Endothelial cell of umbilical vein (primary cell): Measurements from ENCODE around the gene C12orf57. TPM values are rescaled to one million over a fixed set of nuclear protein-coding genes. Genes with fewer than 3 reads are reported as not detected.
A peak's percentile ranks its signal among the peaks of the same experiment; 100 is the strongest.

Experiments
- BruUV-seq: library from RNA; stranded (reverse); fragments of 400-500 nt; replicated peaks from 2 replicates; lab custom pipeline; 2021; lab: Mats Ljungman, UMichigan
- CTCF ChIA-PET: fragments of 300-600, 350-600 bp; sonication (Branson Sonifier 250); formaldehyde crosslinking; loops from one replicate; lab custom pipeline; 2021; ENCODE audit warnings: antibody characterized with exemption, inconsistent platforms; lab: Charles Lee
- POLR2A ChIA-PET: fragments of 300-600, 350-600 bp; sonication (Branson Sonifier 250); formaldehyde crosslinking; loops from one replicate; lab custom pipeline; 2021; ENCODE audit warnings: antibody characterized with exemption, inconsistent platforms; lab: Charles Lee
- DNase-seq: peaks from one replicate; pipeline ENCODE4 v3.0.0-alpha.2; 2011; ENCODE audit warnings: low read depth, low spot score
- FAIRE-seq: peaks from 2 replicates; lab custom pipeline; 2011; peaks lifted over from hg19 to GRCh38; lab: Jason Lieb, UNC
- H2AFZ ChIP-seq: 2 replicates; pipeline ENCODE4 v1.6.0; 2012; ENCODE audit warnings: low read depth, low read length, control low read depth, inconsistent platforms
- H3K27ac ChIP-seq: 2 replicates; pipeline ENCODE4 v1.5.1; 2011; ENCODE audit warnings: low read depth, mild to moderate bottlenecking, control low read depth, low read length, moderate library complexity; ENCODE audit not compliant: insufficient read depth
- H3K27me3 ChIP-seq, 2 experiments: 2 replicates each; pipeline versions ENCODE4 v1.6.0 to v1.6.1; 2011; ENCODE audit warnings: low read length in 2 of 2, mixed read lengths in 1 of 2; ENCODE audit not compliant: control insufficient read depth in 2 of 2, insufficient read depth in 2 of 2
- H3K36me3 ChIP-seq, 2 experiments: 2 replicates in 1 of 2; 3 replicates in 1 of 2; pipeline ENCODE4 v1.5.1; 2011; ENCODE audit warnings: low read length in 2 of 2, mild to moderate bottlenecking in 1 of 2, moderate library complexity in 1 of 2; ENCODE audit not compliant: control insufficient read depth in 2 of 2, insufficient read depth in 2 of 2; ENCODE audit errors: extremely low read depth in 1 of 2
- H3K4me1 ChIP-seq: 3 replicates; pipeline ENCODE4 v1.5.1; 2011; ENCODE audit warnings: mild to moderate bottlenecking, low read length; ENCODE audit not compliant: control insufficient read depth, insufficient read depth; ENCODE audit errors: extremely low read depth
- H3K4me2 ChIP-seq: 2 replicates; pipeline ENCODE4 v1.6.1; 2011; ENCODE audit warnings: low read length, control low read depth, mixed read lengths; ENCODE audit not compliant: insufficient read depth
- H3K4me3 ChIP-seq, 3 experiments: fragments of 200-600 bp in 1 of 3; sonication (generic), shearing (Covaris generic) in 1 of 3; replicated peaks in 1 of 3; 2 replicates each; pipeline ENCODE4 v1.5.1; 2011 to 2016; ENCODE audit warnings: control low read depth in 3 of 3, low read length in 3 of 3, mild to moderate bottlenecking in 2 of 3, inconsistent platforms in 1 of 3, low read depth in 1 of 3, moderate library complexity in 1 of 3; ENCODE audit not compliant: insufficient read depth in 1 of 3
- H3K79me2 ChIP-seq: 2 replicates; pipeline ENCODE4 v1.6.0; 2012; ENCODE audit warnings: low read length, inconsistent platforms; ENCODE audit not compliant: control insufficient read depth, insufficient read depth
- H3K9ac ChIP-seq: replicated peaks from 2 replicates; pipeline ENCODE3; 2011; ENCODE audit warnings: low read length, control low read depth; ENCODE audit not compliant: insufficient read depth; ENCODE audit errors: extremely low read depth
- H3K9me1 ChIP-seq: replicated peaks from 3 replicates; pipeline ENCODE4 v1.6.0; 2011; ENCODE audit warnings: mild to moderate bottlenecking, low read length; ENCODE audit not compliant: control insufficient read depth, insufficient read depth; ENCODE audit errors: extremely low read depth
- H3K9me3 ChIP-seq: replicated peaks from 2 replicates; pipeline ENCODE4 v1.5.1; 2012; ENCODE audit warnings: low read length, inconsistent platforms; ENCODE audit not compliant: control insufficient read depth, insufficient read depth
- H4K20me1 ChIP-seq: replicated peaks from 2 replicates; pipeline ENCODE3; 2011; ENCODE audit warnings: mild to moderate bottlenecking, low read length; ENCODE audit not compliant: control insufficient read depth, insufficient read depth; ENCODE audit errors: extremely low read depth
- CTCF ChIP-seq, 2 donors: IDR thresholded peaks; 1 replicate in 1 of 2; 2 replicates in 1 of 2; pipeline ENCODE4 v1.5.1; 2011; ENCODE audit warnings: low read length in 2 of 2, mild to moderate bottlenecking in 2 of 2, moderate library complexity in 2 of 2, control low read depth in 1 of 2, inconsistent platforms in 1 of 2, low read depth in 1 of 2; ENCODE audit not compliant: insufficient read depth in 1 of 2; ENCODE audit errors: extremely low read depth in 1 of 2
- EZH2 ChIP-seq: IDR thresholded peaks from 2 replicates; pipeline ENCODE4 v1.6.1; 2012; ENCODE audit warnings: borderline replicate concordance, low read depth, mild to moderate bottlenecking, moderate library complexity, low read length, inconsistent platforms; ENCODE audit not compliant: severe bottlenecking
- FOS ChIP-seq: IDR thresholded peaks from 2 replicates; pipeline ENCODE4 v1.6.1; 2011; ENCODE audit warnings: mild to moderate bottlenecking, low read length, moderate library complexity, borderline replicate concordance; ENCODE audit not compliant: insufficient read depth
- GATA2 ChIP-seq: IDR thresholded peaks from 2 replicates; pipeline ENCODE4 v1.7.0; 2011; ENCODE audit warnings: low read depth, mild to moderate bottlenecking, moderate library complexity, mixed read lengths, low read length; ENCODE audit not compliant: insufficient read length, insufficient read depth
- JUN ChIP-seq: IDR thresholded peaks from 2 replicates; pipeline ENCODE4 v1.6.1; 2011; ENCODE audit warnings: borderline replicate concordance, low read depth; ENCODE audit not compliant: insufficient read length, insufficient read depth
- MAX ChIP-seq: IDR thresholded peaks from 2 replicates; pipeline ENCODE4 v1.6.1; 2011; ENCODE audit not compliant: insufficient read depth, insufficient read length
- MYC ChIP-seq: IDR thresholded peaks from one replicate; pipeline ENCODE4 v1.6.1; 2011; ENCODE audit warnings: mild to moderate bottlenecking, low read depth, low read length
- POLR2A ChIP-seq: IDR thresholded peaks from 2 replicates; pipeline ENCODE4 v1.6.1; 2012; ENCODE audit warnings: low read depth, mild to moderate bottlenecking, control low read depth, low read length
- POLR2AphosphoS5 ChIP-seq: IDR thresholded peaks from 2 replicates; pipeline ENCODE4 v1.6.1; 2012; ENCODE audit warnings: low read depth, mild to moderate bottlenecking, control low read depth, low read length, moderate library complexity; ENCODE audit not compliant: insufficient read depth
- dilution Hi-C: fragments of 300-500 bp; cut with MboI; formaldehyde crosslinking; loops from one replicate; pipeline ENCODE4 v1.15.0; 2019; ENCODE audit warnings: low sequenced_read_pairs; ENCODE audit not compliant: extremely low pct_ligation_motif_present
- intact Hi-C: fragments of 100-400 bp; cut with micrococcal nuclease; formaldehyde crosslinking; loops from one replicate; pipeline ENCODE4 v1.10.0; 2022
- polyA plus RNA-seq, 4 experiments: library from polyadenylated mRNA; depleted of rRNA in 3 of 4; stranded (reverse) in 3 of 4; unstranded in 1 of 4; fragments of >200 nt; gene quantifications; 2 replicates each; pipeline versions ENCODE4 v1.2.1 to v1.2.3, GENCODE V29; 2011 to 2012; ENCODE audit warnings: missing spikeins in 1 of 4
- total RNA-seq: library from RNA; stranded (reverse); gene quantifications from 2 replicates; pipeline ENCODE4 v1.2.3, GENCODE V29; 2021

The C12orf57 gene
- total and polyA plus RNA-seq, 2 donors (not counting 3 experiments of a cell fraction or from before 2014, with no cell fraction given): 167 to 729 TPM

GRCh38 chr12:6935371-6936193, 8.2 kb upstream of the C12orf57 start:
- dilution Hi-C loops (no loop called here), intact Hi-C loops (no loop called here)
- Histone ChIP-seq H3K4me2 (no peak overlapping the region), H2AFZ (no peak overlapping the region), H3K4me1 (peaks cover 26% of the 10 kb centered on the region), H3K9me3 (no peaks in the 10 kb centered on the region), H3K36me3 (peaks cover 5 to 25% of the 10 kb centered on the region in 2 experiments), H3K9ac (peak overlapping the region; percentile 1), H4K20me1 (peaks cover 8% of the 10 kb centered on the region), H3K27ac (no peak overlapping the region), H3K9me1 (no peaks in the 10 kb centered on the region), H3K79me2 (peaks cover 26% of the 10 kb centered on the region), H3K27me3 (no peaks in the 10 kb centered on the region), H3K4me3 (no peak overlapping the region)
- DNase-seq (no peak), FAIRE-seq (no peak)
- BruUV-seq: no TSS peak
- no peak for TF ChIP-seq EZH2
- TF ChIP-seq MYC: no peak
- no peak for TF ChIP-seq MAX
- no peak for TF ChIP-seq POLR2AphosphoS5
- no peak for TF ChIP-seq JUN
- TF ChIP-seq POLR2A: no peak
- no peak for TF ChIP-seq CTCF (IDR thresholded peaks at IDR 0.05; ENCODE audit: extremely low read depth in 1 of 2, insufficient read depth in 1 of 2, low read depth in 1 of 2, low read length in 2 of 2)
- TF ChIP-seq FOS: no peak
- no peak for TF ChIP-seq GATA2
- ChIA-PET POLR2A (interaction anchor here (2.8 kb wide), 1 partner anchor 9 kb away, joined by 16 read pairs; no protein-coding TSS in a partner anchor), CTCF (interaction anchor here (1.3 to 5.3 kb wide), 4 partner anchors 9 to 63 kb away, joined by 3 to 94 read pairs (median 4); partner anchors contain the start of genes C12orf57 and RNU7-1)
